Muscle of arm (tissue), 12 donors: ENCODE measurements around the gene TTC38. TPM values are rescaled to one million over a fixed set of nuclear protein-coding genes. Genes with fewer than 3 reads are reported as not detected.

ENCODE experiments used
- DNase-seq: peaks from one replicate; pipeline ENCODE4 v3.0.0-alpha.2; 2013
- polyA plus RNA-seq, 12 donors: library from polyadenylated mRNA; unstranded; fragments of 120-200 nt; gene quantifications; one replicate each; pipeline ENCODE4 v1.2.1, GENCODE V29; 2013; ENCODE audit not compliant: insufficient read length in 12 of 12

Gene TTC38
- polyA plus RNA-seq, 12 donors, result 15.9 to 31.8 (median 17.8) TPM; not detected in 1

GRCh38 chr22:46327691-46328465 is 60.1 kb downstream of the TTC38 start:
- DNase-seq, result no peak

DNA sequence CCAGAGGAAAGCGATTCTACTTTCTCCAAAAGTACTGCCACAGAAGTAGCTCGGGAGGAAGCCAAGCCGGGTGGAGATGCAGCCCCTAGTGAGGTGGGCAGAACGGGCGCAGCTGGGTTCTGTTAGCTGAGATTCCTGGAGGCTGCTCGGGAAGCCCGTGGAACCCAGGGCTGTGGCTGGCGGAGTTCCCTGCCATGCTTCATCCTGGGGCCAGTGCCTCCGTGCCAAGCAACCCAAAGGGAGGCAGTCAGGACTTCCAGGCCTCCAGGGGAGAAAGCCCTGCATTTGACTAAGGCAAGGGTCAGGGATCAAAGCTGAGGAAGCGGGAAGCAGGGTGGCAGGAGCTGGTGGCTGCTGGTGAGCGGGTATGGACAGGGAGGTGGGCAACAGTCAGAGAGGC is 61.0 kb downstream of the TTC38 start:
- no peak for DNase-seq

GRCh38 chr22:46329616-46330015 is 61.8 kb downstream of the TTC38 start:
- no peak for DNase-seq

DNA sequence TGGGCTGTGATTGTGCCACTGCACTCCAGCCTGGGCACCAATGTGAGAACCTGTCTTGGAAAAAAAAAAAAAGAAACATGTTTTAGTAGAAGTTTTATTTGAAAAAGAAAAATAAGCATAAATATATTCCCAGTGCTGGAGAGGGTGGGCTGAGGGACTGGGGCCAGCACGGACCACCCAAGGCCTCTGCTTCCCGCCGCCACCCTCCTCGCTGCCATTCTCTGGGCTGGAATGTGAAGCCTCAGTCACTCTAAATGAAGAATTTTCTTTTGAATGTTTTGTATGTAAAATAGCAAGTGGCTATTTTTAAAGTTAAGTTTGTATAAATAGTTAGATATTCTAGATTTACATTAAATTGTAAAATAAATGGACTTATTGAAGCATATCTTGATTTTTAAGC is 62.6 kb downstream of the TTC38 start:
- DNase-seq, result no peak

DNA sequence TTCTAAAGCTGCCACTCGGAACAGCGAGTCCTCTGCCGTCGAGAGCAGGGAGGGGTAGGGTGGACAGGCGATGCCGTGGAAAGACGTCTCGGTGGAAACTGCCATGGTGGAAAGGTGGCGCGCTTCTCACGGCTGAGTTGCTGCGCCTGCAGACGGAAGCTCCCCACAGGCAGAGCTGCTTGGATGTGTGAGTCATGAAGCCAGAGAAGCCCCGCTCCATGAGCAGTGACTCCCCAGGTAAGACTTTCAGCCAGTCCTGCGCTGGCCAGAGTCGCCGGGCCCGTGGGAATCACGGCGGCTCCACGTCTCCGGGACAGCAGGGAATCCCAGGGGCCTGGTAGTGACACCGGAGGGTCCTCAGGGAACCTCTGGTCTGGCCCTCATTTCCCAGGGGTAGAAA is 63.7 kb downstream of the TTC38 start:
- DNase-seq, result no peak

DNA sequence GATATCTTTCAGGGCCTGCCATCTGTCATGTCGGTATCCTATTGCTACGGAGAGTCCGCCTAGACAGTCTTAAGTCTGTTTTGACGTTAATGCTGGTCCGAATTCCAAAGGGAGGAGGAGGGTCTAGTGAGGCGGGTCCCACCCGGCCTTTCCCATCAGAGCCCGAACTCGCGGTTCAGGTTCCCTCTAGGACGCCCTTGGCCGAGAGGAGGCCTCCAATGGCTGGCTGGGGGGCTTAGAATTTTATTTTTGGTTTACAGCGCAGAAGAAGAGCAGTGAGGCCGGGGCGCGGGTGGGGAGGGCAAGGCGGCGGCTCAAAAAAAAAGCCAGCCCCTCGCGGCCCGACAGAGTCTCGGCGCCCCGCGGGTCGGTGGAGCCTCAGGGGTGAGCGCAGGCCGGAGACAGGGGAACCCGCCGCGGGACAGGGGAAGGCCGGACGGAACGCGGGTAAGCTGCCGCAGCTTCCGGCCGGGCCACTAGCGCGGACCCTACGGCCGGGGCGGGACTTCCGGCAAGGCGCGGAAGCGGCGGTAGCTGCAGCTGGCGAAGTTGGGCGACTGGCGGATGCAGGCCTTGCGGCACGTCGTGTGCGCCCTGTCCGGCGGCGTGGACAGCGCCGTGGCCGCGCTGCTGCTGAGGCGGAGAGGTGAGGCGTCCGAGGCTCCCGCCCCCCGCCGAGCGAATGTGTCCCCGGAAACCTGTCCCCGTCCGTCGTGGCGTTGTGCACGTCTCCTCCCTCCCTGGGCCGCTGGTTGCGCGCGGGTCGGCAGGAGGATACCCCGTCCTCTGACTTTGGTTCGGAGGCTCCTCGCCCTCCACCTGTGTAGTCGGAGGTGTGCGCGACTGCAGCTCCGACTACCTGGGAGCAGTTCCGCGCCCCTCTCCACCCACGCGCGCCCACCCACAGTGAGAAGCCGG is 67.7 kb downstream of the TTC38 start, which contains the start of gene TRMU:
TSS of gene TRMU (plus strand) at position 514 of the 918 bp plus-strand sequence. CDS start at position 565, 51 bp downstream.
- peak; percentile 84 for DNase-seq

- no peak for DNase-seq
Measured at GRCh38 chr22:46336119-46337078, 68.6 kb downstream of the TTC38 start.

- DNase-seq, result no peak
Measured at GRCh38 chr22:46337870-46338269, 70.1 kb downstream of the TTC38 start.

DNA sequence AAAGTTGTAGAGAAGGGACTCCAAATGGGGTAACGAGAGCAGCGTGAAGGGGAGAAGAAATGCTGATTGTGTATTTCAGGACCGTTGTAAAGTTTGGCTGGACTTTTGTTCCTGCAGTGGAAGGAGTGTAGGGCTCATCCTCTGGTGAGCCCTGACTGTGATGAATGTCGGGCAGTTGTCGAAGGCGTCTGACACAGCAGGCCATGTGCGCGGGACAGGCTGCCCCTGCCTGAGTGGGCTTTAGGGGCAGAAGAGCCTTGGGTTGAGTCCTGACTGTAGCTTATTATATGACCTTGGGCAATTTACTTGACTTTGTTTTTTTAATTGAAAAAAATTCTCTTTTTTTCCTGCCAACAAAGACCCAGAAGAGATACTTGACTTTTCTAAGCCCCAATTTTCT is 70.8 kb downstream of the TTC38 start:
- DNase-seq, result no peak

GRCh38 chr22:46339956-46340355 is 72.1 kb downstream of the TTC38 start:
- DNase-seq, result no peak

DNA sequence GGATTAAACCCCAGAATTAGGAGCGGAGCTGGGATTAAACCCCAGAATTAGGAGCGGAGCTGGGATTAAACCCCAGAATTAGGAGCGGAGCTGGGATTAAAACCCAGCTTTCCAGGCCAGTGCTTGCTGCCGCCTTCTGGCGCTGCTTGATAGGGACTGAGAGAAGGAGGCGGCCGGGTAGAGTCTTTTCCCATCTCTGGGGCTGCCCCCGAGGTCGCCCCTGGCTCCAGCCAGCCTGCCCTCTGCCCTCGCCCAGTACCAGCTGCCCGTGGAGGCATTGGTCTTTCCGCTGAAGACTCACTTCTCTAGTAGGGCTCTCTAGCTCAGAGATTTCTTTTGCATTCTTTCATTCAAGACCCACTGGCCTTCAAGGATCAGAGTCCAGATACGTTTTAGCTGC is 72.9 kb downstream of the TTC38 start:
- no peak for DNase-seq

Other genes with a start within 250 kb of the TTC38 start
- gene PPARA, start 117.5 kb upstream of the TTC38 start, polyA plus RNA-seq, result 10 to 100 TPM in 11 of 12 donors, not detected in 1; 15.8 to 26.9 (median 21.0) TPM
- 10 to 100 TPM in 7 of 12 donors, 1 to 10 TPM in 3, not detected in 2; 9.5 to 14.2 (median 11.0) TPM for gene CDPF1, start 17.7 kb upstream of the TTC38 start, polyA plus RNA-seq
- under 1 TPM in 10 of 12 donors, not detected in 2; 0.19 to 0.76 (median 0.46) TPM for gene PKDREJ, start 4.7 kb upstream of the TTC38 start, polyA plus RNA-seq
- 10 to 100 TPM in 5 of 12 donors, 1 to 10 TPM in 6, not detected in 1; 5.6 to 20.9 (median 9.9) TPM for gene GTSE1, start 28.9 kb downstream of the TTC38 start, polyA plus RNA-seq
- gene TRMU, start 67.7 kb downstream of the TTC38 start, polyA plus RNA-seq, result 10 to 100 TPM in 11 of 12 donors, not detected in 1; 25.0 to 40.9 (median 29.4) TPM